ENCODE data around the gene MRRF. TPM values are rescaled to one million over a fixed set of nuclear protein-coding genes. Genes with fewer than 3 reads are reported as not detected.
"Not testable (repeated sequence)": the region's sequence is repeated elsewhere in the genome, so short reads cannot be mapped to it uniquely, and the experiment has no call there.

The MRRF gene
- polyA plus RNA-seq, 6 donors from 2014 or later = 11.8 to 25.4 (median 19.9) TPM

GRCh38 chr9:122346478-122347347 lies 82.0 kb downstream of the MRRF start:
- peak overlapping the region in 2 of 6 donors; percentile 42 to 47 for H3K27ac Mint-ChIP-seq
- H3K4me1 Mint-ChIP-seq = peaks cover 4 to 10% (median 6%) of the 10 kb centered on the region in 3 donors
- H3K27me3 Mint-ChIP-seq = peaks cover 41 to 56% (median 47%) of the 10 kb centered on the region in 3 donors
- ATAC-seq (ENCODE audit: low read depth in 2 of 2) (peak; percentile 51 to 54), DNase-seq (peak; percentile 21)
- H3K9me3 Mint-ChIP-seq = no peaks in the 10 kb centered on the region
- H3K4me3 Mint-ChIP-seq = peak overlapping the region; percentile 68 to 93 (median 89)
- H3K36me3 Mint-ChIP-seq = no peaks in the 10 kb centered on the region

GRCh38 chr9:122347348-122348287 lies 82.9 kb downstream of the MRRF start:
- DNase-seq (no peak), ATAC-seq (ENCODE audit: low read depth in 2 of 2) (peak; percentile 39 to 45)
- Mint-ChIP-seq H3K36me3 (no peaks in the 10 kb centered on the region), H3K4me1 (peaks cover 4 to 10% (median 6%) of the 10 kb centered on the region in 3 donors), H3K4me3 (peak overlapping the region; percentile 68 to 93 (median 89)), H3K27ac (peak overlapping the region in 2 of 6 donors; percentile 42 to 47), H3K9me3 (peaks cover 0 to 3% (median under 1%) of the 10 kb centered on the region in 7 donors), H3K27me3 (peaks cover 41 to 56% (median 47%) of the 10 kb centered on the region in 3 donors)

GRCh38 chr9:122348288-122348777 lies 83.7 kb downstream of the MRRF start:
- Mint-ChIP-seq H3K9me3 (peaks cover 0 to 9% (median 6%) of the 10 kb centered on the region in 7 donors), H3K36me3 (no peaks in the 10 kb centered on the region), H3K4me1 (peaks cover 4 to 10% (median 6%) of the 10 kb centered on the region in 3 donors), H3K27ac (no peak overlapping the region), H3K4me3 (peak overlapping the region in 6 of 8 donors; percentile 4 to 56 (median 10)), H3K27me3 (peaks cover 41 to 56% (median 47%) of the 10 kb centered on the region in 3 donors)
- no peak for DNase-seq
- ATAC-seq (ENCODE audit: low read depth in 2 of 2) = no peak

GRCh38 chr9:122348791-122349190 lies 84.1 kb downstream of the MRRF start:
- no peak overlapping the region for H3K27ac Mint-ChIP-seq
- DNase-seq (no peak), ATAC-seq (ENCODE audit: low read depth in 2 of 2) (no peak)
- peaks cover 0 to 14% (median 6%) of the 10 kb centered on the region in 7 donors for H3K9me3 Mint-ChIP-seq
- peaks cover 4 to 10% (median 6%) of the 10 kb centered on the region in 3 donors for H3K4me1 Mint-ChIP-seq
- H3K27me3 Mint-ChIP-seq = peaks cover 40 to 56% (median 46%) of the 10 kb centered on the region in 3 donors
- peaks cover 0 to 4% of the 10 kb centered on the region in 2 donors for H3K36me3 Mint-ChIP-seq
- peak overlapping the region in 6 of 8 donors; percentile 1 to 56 (median 8) for H3K4me3 Mint-ChIP-seq

GRCh38 chr9:122349201-122349600 lies 84.5 kb downstream of the MRRF start:
- ATAC-seq (ENCODE audit: low read depth in 2 of 2) (no peak), DNase-seq (no peak)
- H3K36me3 Mint-ChIP-seq = peaks cover 0 to 7% of the 10 kb centered on the region in 2 donors
- no peak overlapping the region for H3K27ac Mint-ChIP-seq
- H3K4me1 Mint-ChIP-seq = peaks cover 4 to 10% (median 6%) of the 10 kb centered on the region in 3 donors
- peak overlapping the region in 3 of 8 donors; percentile 1 to 56 (median 47) for H3K4me3 Mint-ChIP-seq
- H3K27me3 Mint-ChIP-seq = peaks cover 36 to 56% (median 41%) of the 10 kb centered on the region in 3 donors
- H3K9me3 Mint-ChIP-seq = peaks cover 0 to 15% (median 6%) of the 10 kb centered on the region in 7 donors

GRCh38 chr9:122350577-122351355 lies 86.1 kb downstream of the MRRF start:
- peaks cover 24 to 48% (median 48%) of the 10 kb centered on the region in 3 donors for H3K27me3 Mint-ChIP-seq
- DNase-seq (peak; percentile 70), ATAC-seq (ENCODE audit: low read depth in 2 of 2) (peak; percentile 85 to 88)
- peaks cover 0 to 7% of the 10 kb centered on the region in 2 donors for H3K36me3 Mint-ChIP-seq
- H3K9me3 Mint-ChIP-seq = peaks cover 0 to 15% (median 6%) of the 10 kb centered on the region in 7 donors
- peaks cover 4 to 10% (median 6%) of the 10 kb centered on the region in 3 donors for H3K4me1 Mint-ChIP-seq
- H3K4me3 Mint-ChIP-seq = no peak overlapping the region
- peak overlapping the region in 1 of 6 donors; percentile 45 for H3K27ac Mint-ChIP-seq

GRCh38 chr9:122354536-122355199 lies 90.0 kb downstream of the MRRF start:
- no peaks in the 10 kb centered on the region for H3K4me1 Mint-ChIP-seq
- DNase-seq (no peak), ATAC-seq (ENCODE audit: low read depth in 2 of 2) (no peak)
- peaks cover 7 to 25% of the 10 kb centered on the region in 2 donors for H3K36me3 Mint-ChIP-seq
- no peak overlapping the region for H3K27ac Mint-ChIP-seq
- peaks cover 7 to 30% (median 25%) of the 10 kb centered on the region in 3 donors for H3K27me3 Mint-ChIP-seq
- H3K4me3 Mint-ChIP-seq = peak overlapping the region in 2 of 8 donors; percentile 16 to 47
- H3K9me3 Mint-ChIP-seq = peaks cover 7 to 39% (median 20%) of the 10 kb centered on the region in 7 donors

- H3K4me3 Mint-ChIP-seq = no peak overlapping the region
- peaks cover 7 to 25% of the 10 kb centered on the region in 2 donors for H3K36me3 Mint-ChIP-seq
- peaks cover 7 to 39% (median 20%) of the 10 kb centered on the region in 7 donors for H3K9me3 Mint-ChIP-seq
- peaks cover 7 to 23% (median 18%) of the 10 kb centered on the region in 3 donors for H3K27me3 Mint-ChIP-seq
- no peak for ATAC-seq (ENCODE audit: low read depth in 2 of 2)
- H3K27ac Mint-ChIP-seq = no peak overlapping the region
- H3K4me1 Mint-ChIP-seq = no peaks in the 10 kb centered on the region
- no peak for DNase-seq
These were observed 90.7 kb downstream of the MRRF start for GRCh38 chr9:122355336-122355875.

- no peaks in the 10 kb centered on the region for H3K4me1 Mint-ChIP-seq
- peaks cover 7 to 25% of the 10 kb centered on the region in 2 donors for H3K36me3 Mint-ChIP-seq
- peaks cover 0 to 17% (median 17%) of the 10 kb centered on the region in 3 donors for H3K27me3 Mint-ChIP-seq
- ATAC-seq (ENCODE audit: low read depth in 2 of 2) (no peak), DNase-seq (no peak)
- H3K9me3 Mint-ChIP-seq = peaks cover 7 to 39% (median 20%) of the 10 kb centered on the region in 7 donors
- peak overlapping the region in 1 of 6 donors; percentile 37 for H3K27ac Mint-ChIP-seq
- no peak overlapping the region for H3K4me3 Mint-ChIP-seq
These were observed 91.9 kb downstream of the MRRF start for GRCh38 chr9:122356627-122357026.

- Mint-ChIP-seq H3K36me3 (peaks cover 7 to 17% of the 10 kb centered on the region in 2 donors), H3K9me3 (peaks cover 7 to 23% (median 14%) of the 10 kb centered on the region in 7 donors), H3K4me1 (no peaks in the 10 kb centered on the region), H3K27me3 (peaks cover 0 to 12% (median 7%) of the 10 kb centered on the region in 3 donors), H3K27ac (peak overlapping the region in 1 of 6 donors; percentile 32), H3K4me3 (no peak overlapping the region)
- no peak for ATAC-seq (ENCODE audit: low read depth in 2 of 2)
- no peak for DNase-seq
These were observed 96.2 kb downstream of the MRRF start for GRCh38 chr9:122360891-122361290.

- DNase-seq; H3K36me3 Mint-ChIP-seq; H3K27me3 Mint-ChIP-seq; H3K4me3 Mint-ChIP-seq; H3K27ac Mint-ChIP-seq; ATAC-seq (ENCODE audit: low read depth in 2 of 2): not testable (repeated sequence)
- H3K9me3 Mint-ChIP-seq = peaks cover 0 to 14% (median 6%) of the 10 kb centered on the region in 7 donors
- peaks cover 6 to 17% (median 7%) of the 10 kb centered on the region in 3 donors for H3K4me1 Mint-ChIP-seq
These were observed 98.4 kb downstream of the MRRF start for GRCh38 chr9:122363131-122363530.

Data from naive B cell (primary cell).